SK-N-MC (cell line): ENCODE measurements around the gene ALDH1A2.

ENCODE experiments used
- DNase-seq: peaks from one replicate; pipeline ENCODE4 v3.0.0-alpha.2; 2011; ENCODE audit warnings: low read depth, low spot score
- H3K27ac ChIP-seq: fragments of 200-600 bp; sonication (generic); 2 replicates; pipeline ENCODE4 v1.5.1; 2016; ENCODE audit warnings: mixed run types
- H3K36me3 ChIP-seq: fragments of 200-600 bp; sonication (generic); 2 replicates; pipeline ENCODE4 v1.6.1; 2017; ENCODE audit warnings: antibody characterized with exemption, low read length, mixed read lengths; ENCODE audit not compliant: insufficient read depth
- H3K4me3 ChIP-seq: fragments of 200-600 bp; sonication (generic); 2 replicates; pipeline ENCODE4 v1.5.1; 2016
- H3K9ac ChIP-seq: fragments of 200-600 bp; sonication (generic); 2 replicates; pipeline ENCODE4 v1.8.0; 2017; ENCODE audit warnings: mixed run types, mixed read lengths; ENCODE audit not compliant: insufficient read length
- H3K9me3 ChIP-seq: fragments of 200-600 bp; sonication (generic); 2 replicates; pipeline ENCODE4 v1.6.1; 2017; ENCODE audit warnings: low read depth, mild to moderate bottlenecking, antibody characterized with exemption, low read length, moderate library complexity, mixed read lengths
- EZH2 ChIP-seq: fragments of 200-600 bp; sonication (generic); IDR thresholded peaks from one replicate; pipeline ENCODE4 v1.6.1; 2017; ENCODE audit warnings: antibody characterized with exemption
- FOXP2 ChIP-seq: optimal IDR thresholded peaks from 2 replicates; pipeline ENCODE3; 2011; ENCODE audit warnings: mild to moderate bottlenecking, moderate library complexity; ENCODE audit not compliant: insufficient read depth; ENCODE audit errors: extremely low read length, control extremely low read depth
- POLR2AphosphoS5 ChIP-seq: IDR thresholded peaks from 2 replicates; pipeline ENCODE4 v1.6.1; 2012; ENCODE audit warnings: mild to moderate bottlenecking, low read depth, low read length, borderline replicate concordance

ALDH1A2 gene

GRCh38 chr15:58021332-58022230 lies 43.9 kb downstream of the ALDH1A2 start:
- Histone ChIP-seq H3K36me3 (no peaks in the 10 kb centered on the region), H3K9ac (no peak overlapping the region)
- no peak for DNase-seq

GRCh38 chr15:58019503-58020376 lies 45.8 kb downstream of the ALDH1A2 start:
- TF ChIP-seq POLR2AphosphoS5, result no peak
- TF ChIP-seq FOXP2, result no peak
- TF ChIP-seq EZH2, result no peak
- H3K9ac ChIP-seq, result no peak overlapping the region
- no peak overlapping the region for H3K4me3 ChIP-seq
- no peak overlapping the region for H3K27ac ChIP-seq
- 0 out of 2 replicates have a peak, but pooled peaks cover 3% of the 10 kb centered on the region for H3K9me3 ChIP-seq
- no peak for DNase-seq
- no peaks in the 10 kb centered on the region for H3K36me3 ChIP-seq

More at GRCh38 chr15:58021332-58022230, 43.9 kb downstream of the ALDH1A2 start:
- TF ChIP-seq FOXP2, result no peak
- no peak for TF ChIP-seq EZH2
- no peak for TF ChIP-seq POLR2AphosphoS5
- Histone ChIP-seq H3K9me3 (0 out of 2 replicates have a peak, but pooled peaks cover 3% of the 10 kb centered on the region), H3K27ac (no peak overlapping the region), H3K4me3 (no peak overlapping the region)

GRCh38 chr15:58017869-58018268 lies 47.6 kb downstream of the ALDH1A2 start:
- DNase-seq, result no peak
- no peak overlapping the region for H3K4me3 ChIP-seq
- no peak overlapping the region for H3K9ac ChIP-seq
- H3K27ac ChIP-seq, result no peak overlapping the region
- H3K9me3 ChIP-seq, result no peaks in the 10 kb centered on the region
- no peaks in the 10 kb centered on the region for H3K36me3 ChIP-seq
- TF ChIP-seq EZH2 (no peak), POLR2AphosphoS5 (no peak), FOXP2 (no peak)

GRCh38 chr15:58016581-58017175 lies 48.8 kb downstream of the ALDH1A2 start:
- H3K4me3 ChIP-seq, result no peak overlapping the region
- DNase-seq, result no peak

GRCh38 chr15:58015565-58015964 lies 49.9 kb downstream of the ALDH1A2 start:
- Histone ChIP-seq H3K4me3 (no peak overlapping the region), H3K27ac (no peak overlapping the region), H3K9me3 (no peaks in the 10 kb centered on the region), H3K36me3 (no peaks in the 10 kb centered on the region), H3K9ac (no peak overlapping the region)
- TF ChIP-seq POLR2AphosphoS5 (no peak), EZH2 (no peak), FOXP2 (no peak)
- no peak for DNase-seq

More at GRCh38 chr15:58016581-58017175, 48.8 kb downstream of the ALDH1A2 start:
- Histone ChIP-seq H3K9me3 (no peaks in the 10 kb centered on the region), H3K9ac (no peak overlapping the region), H3K36me3 (no peaks in the 10 kb centered on the region), H3K27ac (no peak overlapping the region)
- TF ChIP-seq FOXP2, result no peak
- no peak for TF ChIP-seq EZH2
- TF ChIP-seq POLR2AphosphoS5, result no peak

GRCh38 chr15:58014470-58014869 lies 51.0 kb downstream of the ALDH1A2 start:
- Histone ChIP-seq H3K9me3 (no peaks in the 10 kb centered on the region), H3K27ac (no peak overlapping the region), H3K9ac (no peak overlapping the region), H3K4me3 (no peak overlapping the region), H3K36me3 (no peaks in the 10 kb centered on the region)
- TF ChIP-seq POLR2AphosphoS5, result no peak
- TF ChIP-seq FOXP2, result no peak
- TF ChIP-seq EZH2, result no peak
- DNase-seq, result no peak

GRCh38 chr15:58014040-58014439 lies 51.5 kb downstream of the ALDH1A2 start:
- Histone ChIP-seq H3K9me3 (no peaks in the 10 kb centered on the region), H3K9ac (no peak overlapping the region), H3K36me3 (no peaks in the 10 kb centered on the region), H3K4me3 (no peak overlapping the region), H3K27ac (no peak overlapping the region)
- no peak for TF ChIP-seq POLR2AphosphoS5
- TF ChIP-seq FOXP2, result no peak
- TF ChIP-seq EZH2, result no peak
- no peak for DNase-seq
